ENCODE results near the gene TMEM253.

The TMEM253 gene

DNA sequence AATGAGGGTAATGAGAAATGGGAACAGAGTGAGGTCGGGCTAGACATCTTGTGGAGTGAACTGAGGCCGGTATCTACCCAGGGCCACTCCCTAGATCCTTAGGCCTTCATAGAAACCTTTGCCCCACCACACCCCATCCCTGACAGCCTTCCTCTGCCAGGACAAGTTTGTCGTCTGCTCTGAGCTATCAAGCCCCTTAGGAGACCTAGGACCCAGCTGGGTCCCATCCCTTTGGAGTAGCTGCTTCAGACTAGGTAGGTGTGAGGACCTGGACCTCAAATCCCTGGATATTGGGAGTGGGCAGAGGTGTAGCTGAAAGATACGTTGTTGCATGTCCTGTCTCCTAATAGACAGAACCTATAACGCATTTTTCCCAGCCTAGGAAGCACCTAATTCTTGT, at the start of gene TMEM253:
TSS of gene TMEM253 (plus strand) at position 136 of the 400 bp plus-strand sequence. CDS start 278 bp downstream, outside the sequence.
- DNase-seq (ENCODE audit: extremely low read depth in 1 of 2, low read depth in 1 of 2), result no peak

DNA sequence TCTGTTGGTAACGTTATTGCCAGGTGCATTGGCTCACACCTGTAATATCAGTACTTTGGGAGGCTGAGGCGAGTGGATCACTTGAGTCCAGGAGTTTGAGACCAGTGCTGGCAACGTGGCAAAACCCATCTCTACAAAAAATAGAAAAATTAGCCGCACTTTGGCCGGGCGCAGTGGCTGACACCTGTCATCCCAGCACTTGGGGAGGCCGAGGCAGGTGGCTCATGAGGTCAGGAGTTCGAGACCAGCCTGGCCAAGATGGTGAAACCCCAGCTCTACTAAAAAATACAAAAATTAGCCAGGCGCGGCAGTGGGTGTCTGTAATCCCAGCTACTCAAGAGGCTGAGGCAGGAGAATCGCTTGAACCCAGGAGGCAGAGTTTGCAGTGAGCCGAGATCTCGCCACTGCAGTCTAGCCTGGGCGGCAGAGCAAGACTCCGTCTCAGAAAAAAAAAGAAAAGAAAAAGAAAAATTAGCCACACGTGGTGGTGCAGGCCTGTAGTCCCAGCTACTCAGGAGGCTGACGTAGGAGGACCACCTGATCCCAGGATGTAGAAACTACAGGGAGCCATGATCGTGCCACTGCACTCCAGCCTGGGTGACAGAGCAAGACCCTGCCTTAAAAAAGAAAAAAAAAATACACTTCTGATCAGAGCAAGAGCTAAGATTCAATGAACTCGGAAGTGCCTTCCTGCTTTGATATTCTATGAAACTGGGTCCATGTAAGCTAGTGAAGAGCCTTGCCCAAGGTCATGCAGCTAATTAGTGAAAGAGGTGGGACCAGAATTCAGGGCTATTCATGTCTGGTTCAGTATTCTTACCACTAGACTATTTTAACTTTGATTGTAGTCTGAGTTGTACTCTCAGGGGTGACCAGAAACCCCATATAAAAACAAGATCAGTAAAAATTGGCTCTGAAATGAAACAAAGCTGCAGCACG, 47.4 kb upstream of the TMEM253 start:
- DNase-seq (ENCODE audit: extremely low read depth in 1 of 2, low read depth in 1 of 2), result no peak

DNA sequence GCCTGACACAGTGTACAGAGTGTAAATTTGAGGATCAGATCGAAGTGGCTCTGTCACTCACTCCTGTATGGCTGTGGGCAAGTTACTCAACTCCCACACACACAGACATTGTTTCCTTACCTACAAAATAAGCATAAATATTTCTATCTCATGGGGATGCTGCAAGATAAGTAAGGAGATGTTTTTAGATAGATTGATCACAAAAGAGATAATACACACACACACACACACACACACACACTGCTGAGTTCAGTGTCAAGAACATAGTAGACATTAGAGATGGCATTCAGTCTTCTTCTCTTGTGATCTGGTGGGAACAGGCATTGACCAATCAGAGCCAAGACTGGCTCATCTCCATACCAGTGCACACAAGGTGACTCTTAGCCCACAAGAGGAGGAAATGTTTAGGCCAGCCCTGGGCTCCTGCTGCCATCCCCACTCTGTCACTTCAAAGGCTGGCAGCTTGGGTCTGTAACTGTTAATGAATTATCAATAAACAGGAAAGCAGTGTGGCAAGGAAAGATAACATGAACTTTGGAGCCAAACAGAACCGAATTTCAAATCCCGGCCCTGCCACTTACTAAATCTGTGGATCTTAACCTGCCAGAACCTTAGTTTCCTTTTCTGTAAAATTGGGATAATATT, 46.6 kb upstream of the TMEM253 start:
- DNase-seq (ENCODE audit: extremely low read depth in 1 of 2, low read depth in 1 of 2), result no peak

- DNase-seq (ENCODE audit: extremely low read depth in 1 of 2, low read depth in 1 of 2), result no peak
Measured at GRCh38 chr14:21054768-21055145, 46.1 kb upstream of the TMEM253 start.

GRCh38 chr14:21055432-21056117, 45.3 kb upstream of the TMEM253 start:
- DNase-seq (ENCODE audit: extremely low read depth in 1 of 2, low read depth in 1 of 2), result no peak

GRCh38 chr14:21056520-21057163, 44.2 kb upstream of the TMEM253 start:
- DNase-seq (ENCODE audit: extremely low read depth in 1 of 2, low read depth in 1 of 2), result no peak

GRCh38 chr14:21057803-21058675, 42.8 kb upstream of the TMEM253 start, which contains the start of gene RNASE8:
Gene RNASE8 (plus strand): TSS chr14:21057822. CDS start chr14:21057893, 71 bp downstream.
- no peak for DNase-seq (ENCODE audit: extremely low read depth in 1 of 2, low read depth in 1 of 2)

GRCh38 chr14:21058903-21059302, 42.0 kb upstream of the TMEM253 start:
- DNase-seq (ENCODE audit: extremely low read depth in 1 of 2, low read depth in 1 of 2), result no peak

GRCh38 chr14:21059842-21060613, 40.8 kb upstream of the TMEM253 start:
- DNase-seq (ENCODE audit: extremely low read depth in 1 of 2, low read depth in 1 of 2), result no peak

GRCh38 chr14:21060614-21061346, 40.1 kb upstream of the TMEM253 start:
- no peak for DNase-seq (ENCODE audit: extremely low read depth in 1 of 2, low read depth in 1 of 2)

DNA sequence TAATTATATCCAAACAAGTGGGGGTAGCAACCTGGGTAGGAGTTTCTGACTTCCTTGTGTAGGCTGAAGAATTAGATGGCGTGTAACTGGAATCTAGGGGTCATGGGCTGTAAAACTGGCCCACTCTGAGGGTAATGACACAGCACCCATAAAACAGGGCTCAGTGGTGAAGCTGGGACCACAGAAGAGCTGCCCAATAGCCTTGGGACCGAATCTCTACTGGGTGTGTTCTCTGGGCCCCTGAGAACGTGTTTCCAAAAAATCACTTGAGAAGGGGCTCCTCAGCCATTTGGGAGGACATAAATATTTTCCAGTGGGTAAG, 39.6 kb upstream of the TMEM253 start:
- DNase-seq (ENCODE audit: extremely low read depth in 1 of 2, low read depth in 1 of 2), result no peak

- DNase-seq (ENCODE audit: extremely low read depth in 1 of 2, low read depth in 1 of 2), result no peak
Measured at GRCh38 chr14:21063479-21063878, 37.4 kb upstream of the TMEM253 start.

DNA sequence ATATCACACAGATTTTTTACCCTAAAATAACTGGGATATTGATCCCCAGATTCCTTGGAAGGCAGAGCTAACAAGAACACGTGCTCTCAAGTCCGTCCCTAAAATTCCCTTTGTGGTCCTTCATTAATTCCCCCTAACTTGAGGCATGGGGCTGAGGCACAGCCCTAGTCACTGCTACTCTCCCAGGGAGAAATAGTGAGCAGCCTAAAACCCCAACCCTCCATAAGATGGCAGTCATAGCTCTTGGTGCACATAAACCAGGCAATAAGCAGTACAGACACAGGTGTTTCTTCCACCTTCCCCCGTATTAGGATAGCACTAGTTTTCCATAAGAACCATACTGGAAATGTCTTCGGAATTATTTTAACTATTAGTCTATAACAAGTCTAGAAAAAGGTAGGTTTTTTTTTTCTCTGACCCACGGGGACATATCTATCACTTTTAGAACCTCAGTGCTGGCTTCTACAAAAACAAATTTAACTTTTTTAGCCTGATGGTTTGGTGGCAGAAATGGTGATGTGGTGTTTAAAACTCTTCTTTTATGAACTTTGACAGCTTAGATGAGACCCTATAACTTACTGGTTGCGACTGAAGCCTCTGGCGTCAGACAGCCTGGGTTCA, 33.9 kb upstream of the TMEM253 start:
- no peak for DNase-seq (ENCODE audit: extremely low read depth in 1 of 2, low read depth in 1 of 2)

GRCh38 chr14:21068521-21069387, 32.1 kb upstream of the TMEM253 start:
- no peak for DNase-seq (ENCODE audit: extremely low read depth in 1 of 2, low read depth in 1 of 2)

GRCh38 chr14:21069388-21070082, 31.3 kb upstream of the TMEM253 start:
- no peak for DNase-seq (ENCODE audit: extremely low read depth in 1 of 2, low read depth in 1 of 2)

DNA sequence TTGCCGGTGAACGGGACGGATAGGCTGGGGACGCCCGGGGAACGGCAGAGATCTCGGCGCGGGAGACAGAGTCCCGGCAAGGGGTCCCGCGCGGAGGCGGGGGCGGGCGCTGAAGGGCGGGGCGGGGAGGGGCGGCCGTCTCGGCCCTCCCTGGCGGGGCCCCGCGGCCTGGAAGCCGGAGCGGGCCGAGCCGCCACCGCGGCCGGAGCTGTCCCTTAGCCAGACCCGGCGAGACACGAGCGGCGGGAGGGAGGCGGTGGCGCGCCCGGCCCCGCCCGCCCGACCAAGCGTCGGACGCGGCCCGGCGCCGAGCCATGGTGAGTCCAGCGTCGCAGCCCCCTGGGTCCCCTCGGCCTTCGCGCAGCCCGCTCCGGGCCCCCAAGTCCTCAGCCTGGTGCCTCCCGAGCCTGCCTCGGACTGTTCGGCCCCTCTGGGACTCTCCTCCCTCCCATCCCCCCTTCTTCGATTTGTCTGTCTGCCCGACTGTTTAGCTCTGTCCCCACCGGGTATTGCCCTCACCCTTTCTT, 30.7 kb upstream of the TMEM253 start, which contains the start of gene ARHGEF40:
TSS of gene ARHGEF40 (plus strand) at position 222 of the 527 bp plus-strand sequence. CDS start at position 315, 93 bp downstream.
- DNase-seq (ENCODE audit: extremely low read depth in 1 of 2, low read depth in 1 of 2), result no peak
